Measurements from ENCODE around the gene SCAMP5.

DNA sequence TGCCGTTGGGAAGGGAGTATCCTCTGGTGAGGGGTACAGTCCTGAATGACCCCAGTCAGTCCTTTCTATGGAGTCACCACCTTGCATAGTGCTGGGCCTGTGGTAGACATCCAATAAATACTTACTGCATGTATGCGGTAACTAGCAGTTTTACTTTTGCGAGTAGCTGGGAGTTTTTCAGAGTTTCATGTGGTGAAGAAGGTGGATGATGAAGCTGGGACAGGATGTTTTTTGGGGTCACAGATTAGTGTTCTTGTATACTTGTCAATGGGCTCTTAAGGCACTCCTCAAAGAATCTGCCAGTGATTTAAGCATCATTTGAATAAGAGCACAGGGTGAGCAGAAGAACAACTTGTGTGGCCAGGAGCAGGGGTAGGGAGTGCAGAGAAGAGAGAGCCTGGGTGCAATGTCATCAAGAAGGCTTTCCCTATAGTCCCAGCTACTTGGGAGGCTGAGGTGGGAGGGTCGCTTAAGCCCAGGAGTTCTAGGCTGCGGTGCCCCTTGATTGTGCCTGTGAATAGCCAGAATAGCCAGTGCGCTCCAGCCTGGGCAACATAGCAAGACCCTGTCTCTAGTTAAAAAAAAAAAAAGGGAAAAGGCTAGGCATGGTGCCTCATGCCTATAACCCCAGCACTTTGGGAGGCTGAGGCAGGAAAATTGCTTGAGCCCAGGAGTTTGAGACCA lies 50.1 kb downstream of the SCAMP5 start:
- TF ChIP-seq EZH2 (IDR thresholded peaks at IDR 0.05; ENCODE audit: low read depth) = no peak
- TF ChIP-seq, protein P1, sequence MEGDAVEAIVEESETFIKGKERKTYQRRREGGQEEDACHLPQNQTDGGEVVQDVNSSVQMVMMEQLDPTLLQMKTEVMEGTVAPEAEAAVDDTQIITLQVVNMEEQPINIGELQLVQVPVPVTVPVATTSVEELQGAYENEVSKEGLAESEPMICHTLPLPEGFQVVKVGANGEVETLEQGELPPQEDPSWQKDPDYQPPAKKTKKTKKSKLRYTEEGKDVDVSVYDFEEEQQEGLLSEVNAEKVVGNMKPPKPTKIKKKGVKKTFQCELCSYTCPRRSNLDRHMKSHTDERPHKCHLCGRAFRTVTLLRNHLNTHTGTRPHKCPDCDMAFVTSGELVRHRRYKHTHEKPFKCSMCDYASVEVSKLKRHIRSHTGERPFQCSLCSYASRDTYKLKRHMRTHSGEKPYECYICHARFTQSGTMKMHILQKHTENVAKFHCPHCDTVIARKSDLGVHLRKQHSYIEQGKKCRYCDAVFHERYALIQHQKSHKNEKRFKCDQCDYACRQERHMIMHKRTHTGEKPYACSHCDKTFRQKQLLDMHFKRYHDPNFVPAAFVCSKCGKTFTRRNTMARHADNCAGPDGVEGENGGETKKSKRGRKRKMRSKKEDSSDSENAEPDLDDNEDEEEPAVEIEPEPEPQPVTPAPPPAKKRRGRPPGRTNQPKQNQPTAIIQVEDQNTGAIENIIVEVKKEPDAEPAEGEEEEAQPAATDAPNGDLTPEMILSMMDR (conservative IDR thresholded peaks at IDR 0.05) = no peak
